NCI-H2171 (cell line): ENCODE results near the gene ZNF35.
"Not testable (repeated sequence)": the region's sequence is repeated elsewhere in the genome, so short reads cannot be mapped to it uniquely, and the experiment has no call there.

Experiments
- DNase-seq: peaks from one replicate; lab custom pipeline; 2025; lab: John Stamatoyannopoulos, UW

ZNF35 gene

GRCh38 chr3:44648564-44649229 lies at the start of gene ZNF35:
Gene ZNF35, plus strand, starts transcription at chr3:44648732. Its CDS starts 2,336 bp downstream, at chr3:44651068.
- DNase-seq: peak; percentile 75

DNA sequence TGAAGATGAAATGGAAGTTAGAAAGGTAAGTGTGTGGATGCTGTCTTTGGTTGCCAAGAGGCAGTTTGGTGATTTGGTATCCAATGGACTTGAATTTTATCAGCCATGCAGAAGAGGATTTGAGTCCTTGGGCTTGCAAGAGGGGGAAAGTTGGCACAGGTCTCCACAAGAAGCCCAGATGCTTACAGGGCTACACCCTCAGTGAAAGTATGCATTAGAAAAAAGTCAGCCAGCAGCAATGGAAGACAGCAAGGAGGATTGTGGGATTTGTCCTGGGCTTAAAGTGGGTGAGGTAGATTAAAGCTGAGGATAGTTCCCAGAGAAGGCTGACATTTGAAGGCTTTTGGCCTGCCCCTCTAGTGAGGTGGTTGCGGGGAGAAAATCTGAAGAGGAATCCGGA lies 46.8 kb upstream of the ZNF35 start:
- no peak for DNase-seq

GRCh38 chr3:44612678-44613077 lies 35.9 kb upstream of the ZNF35 start:
- no peak for DNase-seq

DNA sequence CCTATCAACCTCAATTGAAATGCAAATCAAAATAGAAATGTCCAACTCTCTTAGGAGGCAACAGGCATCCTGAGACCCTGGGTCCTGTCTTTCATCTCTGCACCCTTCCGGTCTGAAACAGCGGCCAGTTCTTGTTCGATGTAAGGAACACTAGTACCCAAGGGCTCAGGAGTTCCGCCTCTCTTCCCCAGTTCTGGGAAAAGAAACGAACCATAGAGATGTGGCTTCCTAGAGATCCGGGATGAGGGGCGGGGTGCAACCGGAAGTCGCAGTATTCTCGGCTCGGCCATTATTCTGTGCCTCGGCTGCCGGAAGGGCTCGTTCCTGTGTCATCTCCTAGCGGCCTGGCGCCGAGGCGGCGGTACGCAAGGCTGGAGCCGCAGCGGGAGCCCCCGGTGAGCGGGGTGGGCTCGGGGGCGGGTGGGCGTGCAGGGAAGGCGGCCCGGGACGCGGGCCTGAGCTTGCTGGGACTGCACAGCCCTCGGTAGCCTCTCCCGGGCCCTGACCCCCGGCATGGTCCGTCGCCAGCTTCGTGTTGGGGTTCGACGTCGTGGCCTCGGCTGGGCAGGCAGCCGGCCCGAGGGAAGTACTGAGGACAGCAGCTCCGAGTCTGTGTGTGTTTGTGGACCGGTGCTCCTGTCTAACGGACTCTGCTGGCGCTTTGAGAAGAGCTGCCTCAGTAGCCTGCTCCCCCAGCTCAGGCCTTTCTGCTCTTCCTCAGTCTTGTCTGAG lies 23.6 kb upstream of the ZNF35 start, which contains the start of gene ZNF197:
ZNF197 (plus strand) TSS at position 288 of the 732 bp plus-strand sequence. CDS start 4,119 bp downstream, outside the sequence.
- DNase-seq: peak; percentile 90

DNA sequence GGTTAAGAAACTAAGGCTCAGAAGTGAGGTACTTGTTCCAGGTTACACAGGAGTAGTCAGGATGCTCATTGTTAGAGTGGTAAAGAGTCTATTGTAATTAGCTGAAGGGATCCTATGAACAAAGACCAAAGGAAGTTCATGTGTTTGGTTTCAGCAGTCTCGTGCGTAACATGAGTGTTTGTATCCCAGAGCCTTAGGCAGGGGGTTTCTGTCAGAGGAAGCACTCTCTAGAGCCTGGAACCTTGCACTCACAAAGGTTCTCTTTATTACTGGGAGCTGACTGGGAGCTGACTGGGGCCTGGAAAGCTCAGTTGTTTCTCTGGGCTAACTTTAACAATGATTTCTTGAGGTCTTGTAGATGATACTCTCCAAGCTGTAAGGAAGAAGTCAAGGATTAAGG lies 19.8 kb upstream of the ZNF35 start:
- no peak for DNase-seq

- DNase-seq: no peak
Observed at GRCh38 chr3:44632193-44632592, 16.3 kb upstream of the ZNF35 start.

GRCh38 chr3:44642337-44642736 lies 6.2 kb upstream of the ZNF35 start:
- no peak for DNase-seq

DNA sequence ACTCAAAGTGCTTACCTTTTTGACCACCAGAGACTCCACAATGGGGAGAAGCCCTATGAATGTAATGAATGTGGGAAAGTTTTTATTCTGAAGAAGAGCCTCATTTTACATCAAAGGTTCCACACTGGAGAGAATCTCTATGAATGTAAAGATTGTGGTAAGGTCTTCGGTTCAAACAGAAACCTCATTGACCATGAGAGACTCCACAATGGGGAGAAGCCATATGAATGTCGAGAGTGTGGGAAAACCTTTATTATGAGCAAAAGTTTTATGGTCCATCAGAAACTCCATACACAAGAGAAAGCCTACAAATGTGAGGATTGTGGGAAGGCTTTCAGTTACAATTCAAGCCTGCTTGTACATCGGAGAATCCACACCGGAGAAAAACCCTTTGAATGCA lies 5.5 kb upstream of the ZNF35 start:
- DNase-seq: no peak

GRCh38 chr3:44647771-44648170 lies 761 bp upstream of the ZNF35 start:
- no peak for DNase-seq

GRCh38 chr3:44649709-44650108 lies 1.2 kb downstream of the ZNF35 start:
- DNase-seq: no peak

DNA sequence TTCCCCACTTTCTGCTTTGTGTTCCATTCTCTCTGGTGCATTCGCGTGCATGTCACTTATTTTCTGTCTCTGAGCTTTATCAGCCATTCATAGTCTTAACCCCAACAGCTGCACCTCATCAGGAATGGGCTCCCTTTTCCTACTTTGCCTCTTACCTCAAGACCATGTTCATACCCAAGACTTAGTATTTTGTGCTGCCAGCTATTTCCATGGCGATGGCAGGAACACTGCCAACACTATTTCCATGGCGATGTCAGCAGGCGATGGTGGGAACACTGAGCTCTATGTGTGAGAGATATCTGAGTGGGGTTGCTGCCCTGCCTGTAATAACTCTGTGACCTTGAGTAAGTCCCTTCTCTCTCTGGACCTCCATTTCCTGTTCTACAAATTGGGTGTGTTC lies 5.5 kb downstream of the ZNF35 start:
- no peak for DNase-seq

DNA sequence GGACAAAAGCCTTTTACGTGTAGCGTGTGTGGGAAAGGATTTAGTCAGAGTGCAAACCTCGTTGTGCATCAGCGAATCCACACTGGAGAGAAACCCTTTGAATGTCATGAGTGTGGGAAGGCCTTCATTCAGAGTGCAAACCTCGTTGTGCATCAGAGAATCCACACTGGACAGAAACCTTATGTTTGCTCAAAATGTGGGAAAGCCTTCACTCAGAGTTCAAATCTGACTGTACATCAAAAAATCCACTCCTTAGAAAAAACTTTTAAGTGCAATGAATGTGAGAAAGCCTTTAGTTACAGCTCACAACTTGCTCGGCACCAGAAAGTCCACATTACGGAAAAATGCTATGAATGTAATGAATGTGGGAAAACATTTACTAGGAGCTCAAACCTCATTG lies 10.5 kb downstream of the ZNF35 start:
- DNase-seq: no peak

- no peak for DNase-seq
Observed at GRCh38 chr3:44659434-44659833, 10.9 kb downstream of the ZNF35 start.

GRCh38 chr3:44661189-44661588 lies 12.7 kb downstream of the ZNF35 start:
- DNase-seq: no peak

GRCh38 chr3:44665173-44665572 lies 16.6 kb downstream of the ZNF35 start:
- no peak for DNase-seq

- no peak for DNase-seq
Observed at GRCh38 chr3:44666346-44666745, 17.8 kb downstream of the ZNF35 start.

- no peak for DNase-seq
Observed at GRCh38 chr3:44669760-44670159, 21.2 kb downstream of the ZNF35 start.

- not testable (repeated sequence) for DNase-seq
Observed at GRCh38 chr3:44673466-44673865, 24.9 kb downstream of the ZNF35 start.

DNA sequence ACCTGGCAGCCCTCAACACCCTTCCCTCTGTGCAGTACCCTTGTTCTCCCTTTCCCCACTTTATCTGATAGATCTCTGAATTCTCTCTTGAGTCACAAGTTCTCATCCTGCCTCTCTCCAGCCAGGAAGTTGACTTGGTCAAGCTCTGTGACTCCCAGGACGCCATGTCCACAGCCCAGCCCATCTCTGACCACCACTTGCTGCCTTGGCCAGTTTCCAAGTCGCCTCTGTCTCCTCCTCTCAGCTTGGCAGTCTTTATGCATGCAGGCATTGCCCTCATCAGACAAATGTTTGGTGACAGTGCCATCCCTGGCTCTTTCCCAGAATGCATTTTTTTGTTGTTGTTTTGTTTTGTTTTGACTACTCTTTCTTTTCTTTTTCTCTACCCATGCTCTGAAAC lies 25.7 kb downstream of the ZNF35 start:
- no peak for DNase-seq

DNA sequence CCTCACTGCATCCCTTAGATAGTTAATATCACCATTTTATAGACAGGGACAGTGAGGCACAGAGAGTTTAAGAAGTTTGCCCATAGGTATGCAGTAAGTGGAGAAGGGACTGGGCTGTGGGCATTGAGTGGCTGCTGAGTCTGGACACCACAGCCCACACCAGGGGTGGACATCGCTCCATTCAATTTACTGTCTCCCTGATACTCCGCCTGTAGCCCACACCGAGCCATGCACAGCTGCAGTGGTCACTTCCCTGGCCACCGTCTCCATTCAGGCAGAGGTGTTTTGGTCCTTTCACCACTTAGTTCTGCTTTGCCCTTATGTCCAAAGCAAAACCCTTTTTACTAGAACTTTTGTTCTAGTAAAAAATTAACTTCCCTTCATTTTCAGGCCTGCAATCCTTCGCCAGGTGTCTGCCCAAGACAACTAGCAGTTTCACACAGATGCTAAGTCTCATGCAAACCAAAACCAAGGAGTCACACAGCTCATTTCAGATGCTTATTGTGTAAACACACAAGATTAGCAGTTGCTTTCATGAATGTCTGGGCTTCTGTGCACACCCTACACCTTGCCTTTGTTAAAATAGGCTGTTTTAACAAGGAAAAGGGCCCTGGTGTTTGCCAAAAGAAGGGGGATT lies 30.1 kb downstream of the ZNF35 start:
- no peak for DNase-seq

GRCh38 chr3:44680921-44681455 lies 32.5 kb downstream of the ZNF35 start:
- DNase-seq: no peak

GRCh38 chr3:44682182-44682896 lies 33.8 kb downstream of the ZNF35 start:
- DNase-seq: no peak
